Measurements from ENCODE around the gene SLITRK2.

- no peak for TF ChIP-seq ZNF354C (tag by site-specific recombination; IDR thresholded peaks at IDR 0.05; ENCODE audit: borderline replicate concordance, low read depth)
- TF ChIP-seq CTCF (tag by site-specific recombination; IDR thresholded peaks at IDR 0.05), result no peak
- no peak for TF ChIP-seq YY1 (tag by site-specific recombination; IDR thresholded peaks at IDR 0.05)
- TF ChIP-seq ZNF473 (tag by site-specific recombination; IDR thresholded peaks at IDR 0.05), result no peak
- no peak for TF ChIP-seq ZNF843 (tag by site-specific recombination; IDR thresholded peaks at IDR 0.05)
- TF ChIP-seq ZNF449 (tag by site-specific recombination; IDR thresholded peaks at IDR 0.05), result no peak
- TF ChIP-seq ZNF398 (tag by site-specific recombination; IDR thresholded peaks at IDR 0.05), result no peak
Measured at GRCh38 chrX:145817331-145818185, at the start of gene SLITRK2.
